Measurements from ENCODE around the gene ALDH3B1.
A peak's percentile ranks its signal among the peaks of the same experiment; 100 is the strongest.
"Not testable (repeated sequence)": the region's sequence is repeated elsewhere in the genome, so short reads cannot be mapped to it uniquely, and the experiment has no call there.

ALDH3B1 gene

DNA sequence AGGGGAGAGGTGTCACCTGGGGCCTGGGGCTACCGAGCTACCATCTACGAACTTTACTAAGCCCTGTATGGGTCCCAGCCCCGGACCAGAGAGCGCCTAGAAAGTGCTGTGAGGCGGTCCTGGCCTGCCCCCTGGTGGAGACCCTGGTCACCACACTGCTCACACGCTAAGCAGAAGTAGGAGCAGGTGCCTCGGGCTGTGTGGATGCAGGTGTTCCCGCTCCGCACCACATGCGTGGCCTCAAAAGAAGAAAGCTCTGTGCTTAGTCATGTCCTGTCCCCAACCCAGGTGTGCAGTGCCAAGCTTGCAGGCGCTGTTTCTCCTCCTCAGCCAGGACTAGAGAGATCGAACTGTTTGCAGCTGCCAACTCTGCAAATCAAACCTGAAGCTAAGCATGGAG lies 16.3 kb upstream of the ALDH3B1 start:
- not testable (repeated sequence) for DNase-seq (ENCODE audit: low read depth); H3K4me3 ChIP-seq (ENCODE audit: control insufficient read depth, low read depth, low read length)
- TF ChIP-seq, protein P1, sequence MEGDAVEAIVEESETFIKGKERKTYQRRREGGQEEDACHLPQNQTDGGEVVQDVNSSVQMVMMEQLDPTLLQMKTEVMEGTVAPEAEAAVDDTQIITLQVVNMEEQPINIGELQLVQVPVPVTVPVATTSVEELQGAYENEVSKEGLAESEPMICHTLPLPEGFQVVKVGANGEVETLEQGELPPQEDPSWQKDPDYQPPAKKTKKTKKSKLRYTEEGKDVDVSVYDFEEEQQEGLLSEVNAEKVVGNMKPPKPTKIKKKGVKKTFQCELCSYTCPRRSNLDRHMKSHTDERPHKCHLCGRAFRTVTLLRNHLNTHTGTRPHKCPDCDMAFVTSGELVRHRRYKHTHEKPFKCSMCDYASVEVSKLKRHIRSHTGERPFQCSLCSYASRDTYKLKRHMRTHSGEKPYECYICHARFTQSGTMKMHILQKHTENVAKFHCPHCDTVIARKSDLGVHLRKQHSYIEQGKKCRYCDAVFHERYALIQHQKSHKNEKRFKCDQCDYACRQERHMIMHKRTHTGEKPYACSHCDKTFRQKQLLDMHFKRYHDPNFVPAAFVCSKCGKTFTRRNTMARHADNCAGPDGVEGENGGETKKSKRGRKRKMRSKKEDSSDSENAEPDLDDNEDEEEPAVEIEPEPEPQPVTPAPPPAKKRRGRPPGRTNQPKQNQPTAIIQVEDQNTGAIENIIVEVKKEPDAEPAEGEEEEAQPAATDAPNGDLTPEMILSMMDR (IDR thresholded peaks at IDR 0.05; ENCODE audit: control insufficient read depth, insufficient read depth, low read depth, low read length, missing control alignments): peak; percentile 50

DNA sequence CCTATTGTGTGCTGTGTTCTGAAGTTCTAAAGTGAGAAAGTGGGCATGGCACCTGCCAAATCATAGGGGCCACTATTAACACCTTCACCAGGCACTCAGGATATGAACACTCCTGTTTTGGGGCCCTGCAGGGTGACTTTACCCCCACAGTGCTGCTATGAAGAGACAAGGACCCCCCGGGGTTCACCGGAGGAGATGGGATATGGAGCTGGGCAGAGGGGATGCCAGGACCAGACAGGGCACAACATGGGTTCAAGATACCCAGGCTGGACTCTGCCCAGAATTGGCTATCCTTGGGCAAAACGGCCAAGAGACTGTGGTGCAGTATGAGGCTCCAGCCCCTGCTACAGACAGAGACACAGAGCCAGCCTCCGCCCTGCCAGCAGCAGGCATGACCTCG lies 15.7 kb upstream of the ALDH3B1 start:
- not testable (repeated sequence) for H3K4me3 ChIP-seq (ENCODE audit: control insufficient read depth, low read depth, low read length); DNase-seq (ENCODE audit: low read depth)

DNA sequence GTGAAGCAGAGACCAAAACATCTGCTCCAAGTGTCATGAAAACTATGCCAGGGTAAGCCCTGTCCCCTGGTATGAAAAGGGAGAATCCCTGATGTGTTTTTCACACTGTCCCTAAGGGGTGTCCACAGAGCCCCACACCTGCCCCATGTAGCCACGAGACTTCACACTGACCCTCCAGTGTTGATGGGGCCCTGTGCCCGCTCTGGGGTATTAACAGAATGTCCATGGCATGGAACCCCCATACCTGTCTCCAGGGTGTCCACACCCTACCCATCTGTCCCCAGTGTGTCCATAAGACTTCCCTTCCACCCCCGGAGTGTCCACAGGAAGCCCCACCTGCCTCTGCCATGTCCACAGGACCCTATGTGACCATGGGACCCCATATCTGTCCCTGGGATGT lies 15.0 kb upstream of the ALDH3B1 start:
- DNase-seq (ENCODE audit: low read depth); H3K4me3 ChIP-seq (ENCODE audit: control insufficient read depth, low read depth, low read length): not testable (repeated sequence)

DNA sequence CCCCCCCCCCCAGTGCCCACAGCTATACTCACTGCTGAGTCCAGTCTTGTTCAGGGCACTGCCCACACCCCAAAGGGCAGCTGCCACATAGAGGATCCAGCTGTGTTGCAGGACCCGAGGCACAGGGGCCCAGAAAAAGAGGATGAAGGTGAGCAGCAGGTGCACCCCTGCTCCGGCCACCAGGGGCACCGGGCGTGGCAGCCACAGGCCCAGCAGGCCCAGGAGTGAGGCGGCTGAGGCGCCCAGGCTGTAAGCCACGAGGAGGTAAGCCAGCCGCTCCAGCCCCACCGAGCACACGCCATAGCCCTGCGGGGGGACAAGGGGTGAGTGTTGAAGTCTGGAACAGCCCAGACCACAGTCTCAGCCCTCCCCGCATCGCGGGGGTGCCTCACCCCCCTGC lies 14.5 kb upstream of the ALDH3B1 start:
- DNase-seq (ENCODE audit: low read depth); H3K4me3 ChIP-seq (ENCODE audit: control insufficient read depth, low read depth, low read length): not testable (repeated sequence)

DNA sequence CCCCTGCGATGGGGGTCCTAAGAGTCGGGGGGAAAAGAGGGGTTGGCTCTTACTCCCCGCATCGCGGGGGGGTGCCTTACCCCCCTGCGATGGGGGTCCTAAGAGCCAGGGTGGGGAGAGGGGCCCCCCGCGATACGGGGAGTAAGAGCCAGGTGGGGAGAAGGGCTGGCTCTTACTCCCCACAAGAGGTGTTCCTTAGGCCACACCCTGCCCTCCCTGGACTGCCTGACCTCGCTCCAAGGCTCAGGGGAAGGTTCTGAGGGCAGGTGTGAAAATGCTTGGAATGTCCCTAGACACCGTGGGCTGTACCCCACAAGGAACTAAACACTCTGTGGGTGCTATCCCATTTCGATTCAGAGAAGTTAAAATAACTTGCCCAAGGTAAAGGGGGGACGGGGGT lies 14.1 kb upstream of the ALDH3B1 start:
- DNase-seq (ENCODE audit: low read depth): no peak
- TF ChIP-seq, protein P1 (IDR thresholded peaks at IDR 0.05; ENCODE audit: control insufficient read depth, insufficient read depth, low read depth, low read length, missing control alignments): no peak
- no peak overlapping the region for H3K4me3 ChIP-seq (ENCODE audit: control insufficient read depth, low read depth, low read length)

DNA sequence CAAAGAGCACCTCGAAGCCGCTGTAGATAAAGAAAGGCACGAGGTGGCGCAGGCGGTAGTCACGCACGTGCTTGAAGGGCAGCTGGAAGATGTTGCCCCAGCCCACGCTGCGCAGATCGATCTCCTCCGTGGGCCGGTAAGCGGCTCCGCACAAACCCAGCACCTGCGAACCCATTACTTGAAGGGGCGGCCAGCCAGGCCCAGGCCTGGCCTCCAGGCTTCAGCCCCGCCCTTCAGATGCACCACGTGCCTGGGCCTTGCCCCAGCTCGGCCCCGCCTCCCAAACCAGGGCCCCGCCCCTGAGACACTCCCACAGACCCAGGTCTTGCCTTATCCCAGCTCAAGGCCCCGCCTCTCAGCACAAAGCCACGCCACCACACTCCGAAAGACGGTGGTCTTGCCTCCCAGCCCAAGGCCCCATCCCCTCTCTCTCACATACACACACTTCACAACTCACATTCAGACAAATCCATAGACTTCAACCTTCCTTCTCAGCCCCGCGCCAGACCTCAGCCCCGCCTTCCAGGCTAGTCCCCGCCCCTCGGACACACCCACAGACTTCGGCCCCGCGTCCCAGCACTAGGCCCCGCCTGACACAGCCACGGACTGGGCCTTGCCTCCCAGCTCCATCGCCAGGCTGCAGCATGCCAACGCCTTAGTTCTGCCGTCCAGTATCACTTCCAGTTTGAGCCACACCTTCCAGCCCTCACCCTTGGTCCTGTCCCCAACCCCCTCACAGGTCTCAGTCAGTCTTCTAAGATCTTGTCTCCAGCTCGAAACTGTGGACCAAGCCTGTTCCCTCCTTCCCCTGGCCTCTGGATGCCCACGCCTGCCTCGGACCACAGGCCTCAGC lies 13.3 kb upstream of the ALDH3B1 start:
- no peak overlapping the region for H3K4me3 ChIP-seq (ENCODE audit: control insufficient read depth, low read depth, low read length)
- DNase-seq (ENCODE audit: low read depth): no peak
- TF ChIP-seq, protein P1 (IDR thresholded peaks at IDR 0.05; ENCODE audit: control insufficient read depth, insufficient read depth, low read depth, low read length, missing control alignments): no peak

DNA sequence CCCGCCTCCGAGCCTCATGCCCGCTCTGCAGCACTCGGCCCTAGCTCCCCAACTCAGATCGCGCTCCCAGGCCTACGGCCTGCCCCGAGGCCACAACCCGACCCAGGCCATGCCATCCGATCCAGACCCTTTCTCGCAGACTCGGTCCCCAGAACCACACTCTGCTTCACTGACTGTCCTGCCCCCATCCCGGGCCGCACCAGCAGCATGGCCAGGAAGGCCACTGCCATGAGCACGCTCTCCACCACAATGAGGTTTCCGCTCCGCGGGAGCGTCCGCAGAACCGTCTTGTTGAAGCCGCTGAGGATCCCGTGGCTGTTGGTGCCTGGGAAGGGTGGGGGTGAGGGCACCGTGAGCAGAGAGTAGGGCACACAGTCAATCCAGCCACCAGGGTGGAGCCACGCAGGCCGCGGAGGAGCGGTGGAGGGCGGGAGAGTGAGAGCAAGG lies 12.6 kb upstream of the ALDH3B1 start:
- TF ChIP-seq, protein P1 (IDR thresholded peaks at IDR 0.05; ENCODE audit: control insufficient read depth, insufficient read depth, low read depth, low read length, missing control alignments): no peak
- H3K4me3 ChIP-seq (ENCODE audit: control insufficient read depth, low read depth, low read length): no peak overlapping the region
- DNase-seq (ENCODE audit: low read depth): no peak

DNA sequence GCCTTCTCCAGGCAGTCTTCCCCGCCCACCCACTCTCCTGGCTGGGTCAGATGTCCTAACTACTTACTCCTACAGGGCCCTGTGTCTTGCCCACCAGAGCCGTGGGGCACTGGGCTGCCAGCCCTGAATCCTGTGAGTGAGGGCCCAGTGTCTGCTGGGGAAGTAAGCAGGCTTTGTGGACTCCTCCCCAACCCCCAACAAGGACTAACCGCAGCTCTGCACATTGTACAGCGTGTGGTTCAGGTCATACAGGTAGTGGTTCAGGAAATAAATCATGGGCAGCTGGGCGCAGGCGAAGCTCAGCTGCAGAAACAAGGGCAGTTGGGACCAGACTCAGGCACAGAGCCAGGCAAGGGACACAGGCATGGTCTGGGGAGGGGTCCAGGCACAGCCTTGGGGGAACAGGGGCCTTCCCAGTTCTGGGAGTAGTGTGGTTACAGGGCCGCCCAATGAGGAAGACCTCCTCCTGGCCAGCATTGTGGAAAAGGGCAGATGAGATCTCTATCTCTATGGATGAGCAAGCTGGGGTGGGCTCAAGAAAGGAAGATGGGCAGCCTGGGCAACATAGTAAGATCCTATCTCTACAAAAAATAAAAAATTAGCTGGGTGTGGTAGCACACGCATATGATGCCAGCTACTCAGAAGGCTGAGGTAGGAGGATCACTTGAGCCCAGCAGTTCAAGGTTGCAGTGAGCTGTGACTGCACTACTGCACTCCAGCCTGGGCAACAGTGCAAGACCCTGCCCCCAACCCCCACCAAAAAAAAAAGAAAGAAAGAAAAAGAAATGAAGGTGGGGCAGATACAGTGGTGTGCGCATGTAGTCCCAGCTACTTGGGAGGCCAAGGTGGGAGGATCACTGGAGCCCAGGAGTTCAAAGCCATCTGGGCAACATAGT lies 11.7 kb upstream of the ALDH3B1 start:
- no peak for DNase-seq (ENCODE audit: low read depth)
- TF ChIP-seq, protein P1 (IDR thresholded peaks at IDR 0.05; ENCODE audit: control insufficient read depth, insufficient read depth, low read depth, low read length, missing control alignments): no peak
- H3K4me3 ChIP-seq (ENCODE audit: control insufficient read depth, low read depth, low read length): no peak overlapping the region
